Measurements from ENCODE around the gene CHD2. TPM values are rescaled to one million over a fixed set of nuclear protein-coding genes. Genes with fewer than 3 reads are reported as not detected.

The CHD2 gene
- total and polyA plus RNA-seq, 4 experiments from 2014 or later: 28.4 to 351 (median 224) TPM

DNA sequence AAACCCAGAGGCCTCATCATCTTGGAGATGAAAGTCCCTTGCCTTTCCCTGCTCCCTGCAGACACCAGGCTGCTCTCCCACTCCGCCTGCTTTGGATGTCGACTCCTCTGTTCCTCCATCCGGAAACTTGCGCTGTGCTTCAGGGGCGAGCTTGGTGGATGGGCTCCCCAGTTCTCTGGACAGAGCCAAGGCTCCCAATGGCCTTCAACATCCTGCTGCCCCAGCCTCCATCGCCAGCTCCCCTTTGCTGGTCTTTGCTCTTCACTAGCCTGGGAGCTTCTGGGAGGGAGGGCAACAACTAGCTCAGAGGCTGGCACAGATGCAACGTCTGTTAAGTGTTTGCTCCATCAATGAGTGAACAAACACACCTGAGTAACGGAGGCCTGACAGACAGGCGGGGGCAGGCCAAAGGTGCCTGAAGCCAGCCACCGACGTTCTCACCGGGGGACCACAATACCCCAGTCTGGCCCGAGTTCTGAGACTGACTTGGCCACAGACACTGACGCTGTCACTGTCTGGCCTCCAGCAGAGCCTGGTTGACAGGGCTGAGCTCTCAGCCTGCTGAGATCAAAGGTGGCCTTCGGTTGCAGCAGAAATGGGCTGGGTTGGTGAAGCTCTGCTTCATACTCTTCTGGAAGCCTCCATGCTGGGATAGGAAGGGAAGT, 149.9 kb downstream of the CHD2 start:
- H3K27ac Mint-ChIP-seq: peak overlapping the region in 4 of 7 donors; percentile 12 to 69 (median 36)
- intact Hi-C loops (cut with micrococcal nuclease): no loop called here
- H3K4me1 Mint-ChIP-seq: peaks cover 10 to 43% (median 26%) of the 10 kb centered on the region in 4 donors
- H3K9me3 Mint-ChIP-seq: peaks cover 0 to 7% (median 4%) of the 10 kb centered on the region in 8 donors
- no peak overlapping the region for H3K4me3 Mint-ChIP-seq
- H3K27me3 ChIP-seq (ENCODE audit: insufficient read depth, low read length): no peaks in the 10 kb centered on the region
- H3K27ac ChIP-seq (ENCODE audit: low read depth, low read length): no peak overlapping the region
- POLR2A ChIA-PET (ENCODE audit: partially characterized antibody): no interaction called here
- no peak overlapping the region for H3K4me3 ChIP-seq (ENCODE audit: low read length in 2 of 2)
- H3K9me3 ChIP-seq (ENCODE audit: control insufficient read depth in 1 of 2, low read length in 2 of 2): no peaks in the 10 kb centered on the region
- CTCF ChIA-PET (ENCODE audit: partially characterized antibody): interaction anchor here (1.1 to 2.9 kb wide), 3 partner anchors 13 to 20 kb away, joined by 3 to 17 read pairs (median 3); no protein-coding TSS in a partner anchor
- peaks cover 21% of the 10 kb centered on the region for H3K4me1 ChIP-seq (ENCODE audit: insufficient read depth, low read length)
- no peak for DNase-seq
- H3K36me3 ChIP-seq (ENCODE audit: insufficient read depth, low read length): no peaks in the 10 kb centered on the region
- H3K27me3 Mint-ChIP-seq: peaks cover 1 to 2% of the 10 kb centered on the region in 2 donors
- no peaks in the 10 kb centered on the region for H3K36me3 Mint-ChIP-seq

DNA sequence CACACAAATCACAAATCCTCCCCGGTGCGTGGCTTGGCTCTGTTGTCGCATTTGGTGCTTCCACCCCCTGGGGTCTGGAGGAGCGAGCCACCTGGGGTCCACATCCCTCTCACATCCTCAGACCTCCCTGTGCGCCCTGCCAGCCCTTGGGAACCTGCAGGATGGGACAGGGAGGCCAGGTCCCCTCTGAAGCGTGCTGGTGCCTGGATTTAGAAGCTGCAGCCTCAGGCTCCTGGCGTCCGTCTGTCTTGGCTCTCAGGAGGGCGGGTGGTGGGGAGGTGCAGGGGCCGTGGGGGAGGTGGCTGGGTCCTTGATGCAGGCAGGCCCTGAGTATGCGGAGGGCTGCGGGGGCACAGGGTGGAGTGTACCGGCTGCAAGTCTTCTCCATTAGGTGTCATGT, 150.5 kb downstream of the CHD2 start:
- intact Hi-C loops (cut with micrococcal nuclease): no loop called here
- Mint-ChIP-seq H3K4me1 (peaks cover 10 to 43% (median 25%) of the 10 kb centered on the region in 4 donors), H3K36me3 (no peaks in the 10 kb centered on the region), H3K4me3 (no peak overlapping the region), H3K27ac (peak overlapping the region in 2 of 7 donors; percentile 52 to 56), H3K9me3 (peaks cover 0 to 7% (median 4%) of the 10 kb centered on the region in 8 donors), H3K27me3 (peaks cover 1 to 2% of the 10 kb centered on the region in 2 donors)
- H3K9me3 ChIP-seq (ENCODE audit: control insufficient read depth in 1 of 2, low read length in 2 of 2): no peaks in the 10 kb centered on the region
- no peak for DNase-seq
- peaks cover 21% of the 10 kb centered on the region for H3K4me1 ChIP-seq (ENCODE audit: insufficient read depth, low read length)
- H3K4me3 ChIP-seq (ENCODE audit: low read length in 2 of 2): no peak overlapping the region
- POLR2A ChIA-PET (ENCODE audit: partially characterized antibody): no interaction called here
- no peak overlapping the region for H3K27ac ChIP-seq (ENCODE audit: low read depth, low read length)
- no peaks in the 10 kb centered on the region for H3K36me3 ChIP-seq (ENCODE audit: insufficient read depth, low read length)
- CTCF ChIA-PET (ENCODE audit: partially characterized antibody): interaction anchor here (2.9 kb wide), 1 partner anchor 14 kb away, joined by 17 read pairs; no protein-coding TSS in a partner anchor
- no peaks in the 10 kb centered on the region for H3K27me3 ChIP-seq (ENCODE audit: insufficient read depth, low read length)

DNA sequence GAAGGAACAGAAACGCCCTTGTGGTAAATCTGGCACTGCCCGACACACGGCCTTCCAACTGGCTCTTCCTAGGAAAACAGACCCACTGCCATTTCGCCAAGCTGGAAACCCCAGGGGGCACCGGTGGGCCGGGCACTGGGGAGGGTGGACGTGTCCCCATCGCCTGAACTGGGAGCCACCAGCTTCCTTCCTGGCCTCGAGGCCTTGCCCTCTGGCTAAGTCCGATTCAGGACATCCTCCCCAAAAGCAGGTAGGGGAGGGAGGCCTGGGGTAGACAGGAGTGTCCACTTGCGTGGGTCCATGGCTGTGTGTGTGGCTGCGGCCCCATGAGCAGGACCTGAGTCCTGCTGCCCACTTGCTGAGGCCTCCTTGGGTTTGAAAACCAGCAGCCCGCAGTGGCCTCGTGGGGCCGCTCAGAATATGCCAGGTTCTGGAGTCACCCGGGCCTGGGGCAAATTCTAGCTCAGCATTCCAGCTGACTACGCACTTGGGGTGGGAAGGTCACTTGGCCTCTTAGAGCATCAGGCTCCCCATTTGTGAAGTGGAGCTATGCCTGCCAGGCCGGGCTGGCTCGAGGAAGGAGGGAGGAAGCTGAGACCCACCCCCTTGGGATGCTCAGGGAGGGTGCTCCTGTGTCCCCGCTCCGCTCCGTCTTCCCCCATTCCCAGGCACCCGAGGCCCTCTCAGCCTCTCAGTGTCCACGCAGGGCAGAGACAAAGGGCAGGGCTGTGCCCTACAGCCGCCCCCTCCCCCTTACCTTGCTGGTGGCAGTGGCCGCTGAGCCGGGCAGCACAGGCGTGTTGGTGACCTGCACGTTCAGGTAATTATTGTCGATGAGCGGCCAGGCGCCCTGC, 151.3 kb downstream of the CHD2 start:
- CTCF ChIA-PET (ENCODE audit: partially characterized antibody): interaction anchor here (1.0 to 2.9 kb wide), 4 partner anchors 15 to 26 kb away, joined by 3 to 17 read pairs (median 5); no protein-coding TSS in a partner anchor
- no peaks in the 10 kb centered on the region for H3K27me3 ChIP-seq (ENCODE audit: insufficient read depth, low read length)

DNA sequence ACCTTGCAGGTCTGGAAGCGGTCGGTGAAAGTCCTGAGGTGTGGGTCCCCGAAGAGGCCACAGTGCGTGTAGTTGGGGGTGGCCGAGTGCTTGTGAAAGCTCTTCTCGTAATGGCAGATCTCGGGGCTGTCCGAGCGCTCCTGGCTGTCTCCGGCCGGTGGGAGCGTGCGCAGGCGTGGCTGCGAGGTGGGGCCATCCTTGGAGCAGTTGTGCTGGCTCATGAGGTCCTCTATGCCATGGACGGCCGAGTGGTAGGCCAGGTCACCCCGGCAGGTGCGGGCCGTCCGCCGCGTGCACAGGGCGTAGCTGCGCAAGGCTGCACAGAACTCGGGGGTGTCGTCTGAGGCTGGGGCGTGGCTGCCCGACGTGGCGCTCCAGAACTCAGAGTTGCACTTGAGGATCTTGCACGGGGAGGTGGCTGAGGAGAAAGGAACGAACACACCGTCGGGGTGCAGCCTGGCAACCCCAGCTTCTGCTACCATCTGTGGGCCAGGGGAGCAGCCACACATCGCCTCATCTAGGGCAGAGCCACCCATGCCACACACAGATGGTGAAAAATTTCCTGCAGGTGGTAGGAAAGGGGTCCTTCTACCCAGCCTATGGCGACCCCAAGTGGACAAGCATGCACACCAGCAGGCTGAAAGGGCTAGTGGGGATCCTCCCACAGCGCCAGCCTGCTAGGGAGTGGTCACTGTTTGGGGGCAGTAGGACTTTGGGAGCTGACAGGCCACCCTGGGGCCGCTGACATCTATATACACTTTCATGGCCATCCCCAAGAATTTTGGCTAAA, 152.2 kb downstream of the CHD2 start:
- Histone ChIP-seq H3K4me3 (ENCODE audit: low read length in 2 of 2) (no peak overlapping the region), H3K27me3 (ENCODE audit: insufficient read depth, low read length) (no peaks in the 10 kb centered on the region), H3K27ac (ENCODE audit: low read depth, low read length) (no peak overlapping the region), H3K4me1 (ENCODE audit: insufficient read depth, low read length) (peaks cover 13% of the 10 kb centered on the region), H3K9me3 (ENCODE audit: control insufficient read depth in 1 of 2, low read length in 2 of 2) (no peaks in the 10 kb centered on the region), H3K36me3 (ENCODE audit: insufficient read depth, low read length) (no peaks in the 10 kb centered on the region)
- ChIA-PET POLR2A (ENCODE audit: partially characterized antibody) (no interaction called here), CTCF (ENCODE audit: partially characterized antibody) (interaction anchor here (0.9 to 2.9 kb wide), 6 partner anchors 16 to 27 kb away, joined by 3 to 17 read pairs (median 5); no protein-coding TSS in a partner anchor)
- Mint-ChIP-seq H3K36me3 (no peaks in the 10 kb centered on the region), H3K27me3 (peaks cover 1 to 2% of the 10 kb centered on the region in 2 donors), H3K4me1 (peaks cover 7 to 30% (median 16%) of the 10 kb centered on the region in 4 donors), H3K4me3 (no peak overlapping the region), H3K9me3 (no peaks in the 10 kb centered on the region), H3K27ac (no peak overlapping the region)
- intact Hi-C loops (cut with micrococcal nuclease): no loop called here
- no peak for DNase-seq

More for the DNA sequence above, 151.3 kb downstream of the CHD2 start:
- Histone ChIP-seq H3K27ac (ENCODE audit: low read depth, low read length) (no peak overlapping the region), H3K9me3 (ENCODE audit: control insufficient read depth in 1 of 2, low read length in 2 of 2) (no peaks in the 10 kb centered on the region), H3K36me3 (ENCODE audit: insufficient read depth, low read length) (no peaks in the 10 kb centered on the region), H3K4me3 (ENCODE audit: low read length in 2 of 2) (no peak overlapping the region), H3K4me1 (ENCODE audit: insufficient read depth, low read length) (peaks cover 21% of the 10 kb centered on the region)
- peaks cover 1 to 2% of the 10 kb centered on the region in 2 donors for H3K27me3 Mint-ChIP-seq
- no peaks in the 10 kb centered on the region for H3K36me3 Mint-ChIP-seq
- peaks cover 8 to 36% (median 20%) of the 10 kb centered on the region in 4 donors for H3K4me1 Mint-ChIP-seq
- POLR2A ChIA-PET (ENCODE audit: partially characterized antibody): no interaction called here
- intact Hi-C loops (cut with micrococcal nuclease): no loop called here
- no peak for DNase-seq
- H3K27ac Mint-ChIP-seq: no peak overlapping the region
- H3K4me3 Mint-ChIP-seq: no peak overlapping the region
- H3K9me3 Mint-ChIP-seq: peaks cover 0 to under 1% (median 0%) of the 10 kb centered on the region in 8 donors

DNA sequence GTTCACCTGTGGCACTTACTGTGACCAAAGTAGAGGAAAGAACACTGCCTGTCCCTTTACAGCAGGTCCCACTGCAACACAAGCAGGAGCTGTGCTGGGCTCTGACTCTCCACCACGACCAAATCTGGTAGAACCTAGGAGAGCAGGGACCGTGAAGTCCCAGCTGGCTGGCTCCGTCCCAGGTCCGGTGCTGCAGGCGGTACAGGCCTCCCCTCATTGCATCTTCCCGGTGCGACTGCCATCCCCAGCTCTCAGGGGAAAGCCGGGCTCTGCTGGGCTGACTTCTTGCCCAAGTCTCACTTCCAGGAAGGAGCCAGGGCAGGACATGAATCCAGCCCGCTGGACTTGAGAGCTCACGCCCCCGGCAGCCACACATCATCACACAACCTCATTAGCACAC, 155.1 kb downstream of the CHD2 start:
- Histone ChIP-seq H3K9me3 (ENCODE audit: control insufficient read depth in 1 of 2, low read length in 2 of 2) (no peaks in the 10 kb centered on the region), H3K4me1 (ENCODE audit: insufficient read depth, low read length) (no peaks in the 10 kb centered on the region), H3K27me3 (ENCODE audit: insufficient read depth, low read length) (no peaks in the 10 kb centered on the region), H3K36me3 (ENCODE audit: insufficient read depth, low read length) (no peaks in the 10 kb centered on the region), H3K27ac (ENCODE audit: low read depth, low read length) (no peak overlapping the region), H3K4me3 (ENCODE audit: low read length in 2 of 2) (no peak overlapping the region)
- Mint-ChIP-seq H3K9me3 (no peaks in the 10 kb centered on the region), H3K27me3 (no peaks in the 10 kb centered on the region), H3K4me3 (no peak overlapping the region), H3K36me3 (no peaks in the 10 kb centered on the region), H3K27ac (no peak overlapping the region), H3K4me1 (peaks cover 0 to 4% (median under 1%) of the 10 kb centered on the region in 4 donors)
- intact Hi-C loops (cut with micrococcal nuclease): no loop called here
- no peak for DNase-seq
- CTCF ChIA-PET (ENCODE audit: partially characterized antibody): no interaction called here
- POLR2A ChIA-PET (ENCODE audit: partially characterized antibody): no interaction called here

DNA sequence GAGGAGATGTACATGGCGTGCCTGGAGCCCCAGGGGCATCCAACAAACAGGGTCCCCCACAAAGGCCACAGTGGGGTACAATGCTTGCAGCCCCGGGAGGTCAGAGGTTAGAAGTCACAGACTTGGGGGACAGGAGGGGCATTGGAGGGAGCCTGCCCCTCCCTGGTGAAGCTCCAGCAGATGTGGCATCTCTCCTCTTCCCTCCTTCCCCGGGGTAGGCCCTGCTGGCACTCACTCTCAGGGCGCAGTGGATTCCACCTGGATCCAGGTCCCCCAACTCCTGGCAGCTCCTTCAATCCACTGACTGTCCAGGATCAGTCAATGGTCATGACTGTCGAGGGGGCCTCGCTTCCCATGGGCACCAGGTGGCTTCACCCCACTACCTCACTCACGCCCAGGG, 156.7 kb downstream of the CHD2 start:
- no peaks in the 10 kb centered on the region for H3K36me3 Mint-ChIP-seq
- no peak overlapping the region for H3K4me3 Mint-ChIP-seq
- H3K4me1 Mint-ChIP-seq: peaks cover 0 to 11% (median 2%) of the 10 kb centered on the region in 4 donors
- no peak for DNase-seq
- Histone ChIP-seq H3K4me3 (ENCODE audit: low read length in 2 of 2) (no peak overlapping the region), H3K27ac (ENCODE audit: low read depth, low read length) (no peak overlapping the region), H3K4me1 (ENCODE audit: insufficient read depth, low read length) (no peaks in the 10 kb centered on the region), H3K9me3 (ENCODE audit: control insufficient read depth in 1 of 2, low read length in 2 of 2) (no peaks in the 10 kb centered on the region), H3K27me3 (ENCODE audit: insufficient read depth, low read length) (no peaks in the 10 kb centered on the region), H3K36me3 (ENCODE audit: insufficient read depth, low read length) (no peaks in the 10 kb centered on the region)
- no peaks in the 10 kb centered on the region for H3K27me3 Mint-ChIP-seq
- ChIA-PET POLR2A (ENCODE audit: partially characterized antibody) (no interaction called here), CTCF (ENCODE audit: partially characterized antibody) (no interaction called here)
- no peak overlapping the region for H3K27ac Mint-ChIP-seq
- intact Hi-C loops (cut with micrococcal nuclease): no loop called here
- no peaks in the 10 kb centered on the region for H3K9me3 Mint-ChIP-seq

Data from CD4-positive, alpha-beta memory T cell (primary cell).